ENCODE measurements around the gene RNF31. TPM values are rescaled to one million over a fixed set of nuclear protein-coding genes. Genes with fewer than 3 reads are reported as not detected.

Gene RNF31
- total RNA-seq, 1 donor from 2014 or later: 95.6 TPM

GRCh38 chr14:24126939-24127338 lies 20.4 kb upstream of the RNF31 start:
- no peak for DNase-seq
- no peak overlapping the region for H3K27ac Mint-ChIP-seq
- H3K4me3 Mint-ChIP-seq: no peak overlapping the region
- intact Hi-C loops (cut with micrococcal nuclease): no loop called here
- H3K4me1 Mint-ChIP-seq: peaks cover 7% of the 10 kb centered on the region
- H3K36me3 Mint-ChIP-seq (ENCODE audit: low read depth): peaks cover 27% of the 10 kb centered on the region
- H3K27me3 Mint-ChIP-seq: no peaks in the 10 kb centered on the region
- H3K9me3 Mint-ChIP-seq: no peaks in the 10 kb centered on the region

GRCh38 chr14:24127673-24128072 lies 19.6 kb upstream of the RNF31 start:
- Mint-ChIP-seq H3K36me3 (ENCODE audit: low read depth) (peaks cover 24% of the 10 kb centered on the region), H3K9me3 (no peaks in the 10 kb centered on the region), H3K4me3 (no peak overlapping the region), H3K27ac (no peak overlapping the region), H3K27me3 (no peaks in the 10 kb centered on the region), H3K4me1 (peaks cover 11% of the 10 kb centered on the region)
- DNase-seq: no peak
- intact Hi-C loops (cut with micrococcal nuclease): no loop called here

- no peak overlapping the region for H3K27ac Mint-ChIP-seq
- no peak overlapping the region for H3K4me3 Mint-ChIP-seq
- H3K36me3 Mint-ChIP-seq (ENCODE audit: low read depth): peaks cover 11% of the 10 kb centered on the region
- no peak for DNase-seq
- H3K9me3 Mint-ChIP-seq: no peaks in the 10 kb centered on the region
- intact Hi-C loops (cut with micrococcal nuclease): no loop called here
- H3K27me3 Mint-ChIP-seq: no peaks in the 10 kb centered on the region
- H3K4me1 Mint-ChIP-seq: peaks cover 13% of the 10 kb centered on the region
Measured at GRCh38 chr14:24129410-24129998, 17.8 kb upstream of the RNF31 start.

GRCh38 chr14:24130380-24130716 lies 16.9 kb upstream of the RNF31 start, which contains the start of gene FITM1:
TSS of gene FITM1 (plus strand) at chr14:24130659. CDS start at chr14:24131564, 905 bp downstream.
- no peaks in the 10 kb centered on the region for H3K27me3 Mint-ChIP-seq
- DNase-seq: no peak
- H3K27ac Mint-ChIP-seq: no peak within 1 kb of the TSS
- peaks cover 16% of the 10 kb centered on the region for H3K4me1 Mint-ChIP-seq
- H3K4me3 Mint-ChIP-seq: no peak within 1 kb of the TSS
- intact Hi-C loops (cut with micrococcal nuclease): no loop called here
- peaks cover 8% of the 10 kb centered on the region for H3K36me3 Mint-ChIP-seq (ENCODE audit: low read depth)
- H3K9me3 Mint-ChIP-seq: no peaks in the 10 kb centered on the region

- intact Hi-C loops (cut with micrococcal nuclease): no loop called here
- Mint-ChIP-seq H3K27me3 (no peaks in the 10 kb centered on the region), H3K27ac (no peak overlapping the region), H3K9me3 (no peaks in the 10 kb centered on the region), H3K36me3 (ENCODE audit: low read depth) (peaks cover 8% of the 10 kb centered on the region), H3K4me1 (peaks cover 19% of the 10 kb centered on the region), H3K4me3 (no peak overlapping the region)
- DNase-seq: no peak
Measured at GRCh38 chr14:24130717-24131548, 16.4 kb upstream of the RNF31 start.

GRCh38 chr14:24131549-24131966 lies 15.7 kb upstream of the RNF31 start:
- H3K4me3 Mint-ChIP-seq: no peak overlapping the region
- H3K27ac Mint-ChIP-seq: peak overlapping the region; percentile 19

GRCh38 chr14:24132061-24132685 lies 15.1 kb upstream of the RNF31 start:
- no peak for DNase-seq
- intact Hi-C loops (cut with micrococcal nuclease): no loop called here
- peak overlapping the region; percentile 24 for H3K4me3 Mint-ChIP-seq
- H3K9me3 Mint-ChIP-seq: no peaks in the 10 kb centered on the region
- peaks cover 16% of the 10 kb centered on the region for H3K36me3 Mint-ChIP-seq (ENCODE audit: low read depth)
- no peaks in the 10 kb centered on the region for H3K27me3 Mint-ChIP-seq
- H3K4me1 Mint-ChIP-seq: peaks cover 28% of the 10 kb centered on the region
- H3K27ac Mint-ChIP-seq: peak overlapping the region; percentile 50

More at GRCh38 chr14:24131549-24131966, 15.7 kb upstream of the RNF31 start:
- H3K27me3 Mint-ChIP-seq: no peaks in the 10 kb centered on the region
- peaks cover 21% of the 10 kb centered on the region for H3K4me1 Mint-ChIP-seq
- intact Hi-C loops (cut with micrococcal nuclease): no loop called here
- DNase-seq: no peak
- H3K9me3 Mint-ChIP-seq: no peaks in the 10 kb centered on the region
- H3K36me3 Mint-ChIP-seq (ENCODE audit: low read depth): peaks cover 10% of the 10 kb centered on the region

- peaks cover 22% of the 10 kb centered on the region for H3K36me3 Mint-ChIP-seq (ENCODE audit: low read depth)
- peaks cover 30% of the 10 kb centered on the region for H3K4me1 Mint-ChIP-seq
- intact Hi-C loops (cut with micrococcal nuclease): no loop called here
- H3K27me3 Mint-ChIP-seq: no peaks in the 10 kb centered on the region
- H3K9me3 Mint-ChIP-seq: no peaks in the 10 kb centered on the region
- no peak for DNase-seq
- peak overlapping the region; percentile 50 for H3K27ac Mint-ChIP-seq
- no peak overlapping the region for H3K4me3 Mint-ChIP-seq
Measured at GRCh38 chr14:24132976-24133375, 14.3 kb upstream of the RNF31 start.

- intact Hi-C loops (cut with micrococcal nuclease): no loop called here
- H3K4me3 Mint-ChIP-seq: no peak overlapping the region
- H3K27me3 Mint-ChIP-seq: no peaks in the 10 kb centered on the region
- H3K4me1 Mint-ChIP-seq: peaks cover 36% of the 10 kb centered on the region
- peaks cover 30% of the 10 kb centered on the region for H3K36me3 Mint-ChIP-seq (ENCODE audit: low read depth)
- no peaks in the 10 kb centered on the region for H3K9me3 Mint-ChIP-seq
- H3K27ac Mint-ChIP-seq: no peak overlapping the region
- DNase-seq: no peak
Measured at GRCh38 chr14:24133735-24134134, 13.6 kb upstream of the RNF31 start.

GRCh38 chr14:24135584-24135833 lies 11.8 kb upstream of the RNF31 start:
- Mint-ChIP-seq H3K27ac (peak overlapping the region; percentile 93), H3K9me3 (no peaks in the 10 kb centered on the region), H3K4me1 (peaks cover 49% of the 10 kb centered on the region), H3K36me3 (ENCODE audit: low read depth) (peaks cover 45% of the 10 kb centered on the region), H3K4me3 (peak overlapping the region; percentile 94), H3K27me3 (no peaks in the 10 kb centered on the region)
- no peak for DNase-seq
- intact Hi-C loops (cut with micrococcal nuclease): no loop called here

GRCh38 chr14:24135834-24136683 lies 11.2 kb upstream of the RNF31 start, which contains the start of gene PSME1:
TSS of gene PSME1 (plus strand) at chr14:24136194. CDS start at chr14:24136263, 69 bp downstream.
- Mint-ChIP-seq H3K36me3 (ENCODE audit: low read depth) (peaks cover 47% of the 10 kb centered on the region), H3K27me3 (no peaks in the 10 kb centered on the region), H3K4me3 (peak within 1 kb of the TSS; percentile 94), H3K9me3 (no peaks in the 10 kb centered on the region), H3K27ac (peak within 1 kb of the TSS; percentile 93), H3K4me1 (peaks cover 49% of the 10 kb centered on the region)
- DNase-seq: peak; percentile 98
- intact Hi-C loops (cut with micrococcal nuclease): loop anchor here (1.0 kb wide), 4 partner anchors 10 to 77 kb away; partner anchors contain the start of genes CHMP4A, DCAF11, IRF9 and NRL

- Mint-ChIP-seq H3K27ac (peak overlapping the region; percentile 90), H3K4me3 (peak overlapping the region; percentile 94), H3K4me1 (peaks cover 49% of the 10 kb centered on the region), H3K9me3 (no peaks in the 10 kb centered on the region), H3K36me3 (ENCODE audit: low read depth) (peaks cover 50% of the 10 kb centered on the region), H3K27me3 (no peaks in the 10 kb centered on the region)
- intact Hi-C loops (cut with micrococcal nuclease): loop anchor here (1.0 kb wide), 4 partner anchors 9 to 76 kb away; partner anchors contain the start of genes CHMP4A, DCAF11, IRF9 and NRL
- DNase-seq: no peak
Measured at GRCh38 chr14:24136684-24137528, 10.4 kb upstream of the RNF31 start.
